ENCODE data around the gene NCS1.

DNA sequence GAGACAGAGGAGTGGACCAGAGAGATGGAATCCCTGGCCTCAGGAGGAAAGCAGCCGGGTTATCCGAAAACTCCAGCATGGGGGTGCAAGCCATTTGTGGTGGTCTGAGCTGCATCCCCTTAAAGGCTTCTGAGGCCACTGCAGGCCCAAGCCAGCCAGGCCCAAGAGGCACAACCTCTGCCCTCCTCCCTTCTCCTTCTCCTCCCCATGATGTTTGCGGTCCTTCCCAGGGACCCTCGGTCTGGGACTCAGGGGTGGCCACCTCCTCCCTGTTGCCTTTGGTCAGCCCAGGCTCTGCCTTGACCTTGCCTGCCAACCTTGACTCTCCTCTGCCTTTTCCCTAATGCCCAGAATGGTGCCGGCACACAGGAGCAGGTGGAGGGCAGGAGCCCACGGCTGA, 4.6 kb downstream of the NCS1 start:
- TF ChIP-seq, protein P1, sequence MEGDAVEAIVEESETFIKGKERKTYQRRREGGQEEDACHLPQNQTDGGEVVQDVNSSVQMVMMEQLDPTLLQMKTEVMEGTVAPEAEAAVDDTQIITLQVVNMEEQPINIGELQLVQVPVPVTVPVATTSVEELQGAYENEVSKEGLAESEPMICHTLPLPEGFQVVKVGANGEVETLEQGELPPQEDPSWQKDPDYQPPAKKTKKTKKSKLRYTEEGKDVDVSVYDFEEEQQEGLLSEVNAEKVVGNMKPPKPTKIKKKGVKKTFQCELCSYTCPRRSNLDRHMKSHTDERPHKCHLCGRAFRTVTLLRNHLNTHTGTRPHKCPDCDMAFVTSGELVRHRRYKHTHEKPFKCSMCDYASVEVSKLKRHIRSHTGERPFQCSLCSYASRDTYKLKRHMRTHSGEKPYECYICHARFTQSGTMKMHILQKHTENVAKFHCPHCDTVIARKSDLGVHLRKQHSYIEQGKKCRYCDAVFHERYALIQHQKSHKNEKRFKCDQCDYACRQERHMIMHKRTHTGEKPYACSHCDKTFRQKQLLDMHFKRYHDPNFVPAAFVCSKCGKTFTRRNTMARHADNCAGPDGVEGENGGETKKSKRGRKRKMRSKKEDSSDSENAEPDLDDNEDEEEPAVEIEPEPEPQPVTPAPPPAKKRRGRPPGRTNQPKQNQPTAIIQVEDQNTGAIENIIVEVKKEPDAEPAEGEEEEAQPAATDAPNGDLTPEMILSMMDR (IDR thresholded peaks at IDR 0.05), result no peak
- no peak for TF ChIP-seq POLR2AphosphoS5 (IDR thresholded peaks at IDR 0.05)

Data from esophagus muscularis mucosa (tissue), 3 donors.